ENCODE measurements around the gene TINAG. TPM values are rescaled to one million over a fixed set of nuclear protein-coding genes. Genes with fewer than 3 reads are reported as not detected.

Gene TINAG
- total and polyA plus RNA-seq, 5 experiments from 2014 or later: not detected

GRCh38 chr6:54286141-54286540 is 22.1 kb upstream of the TINAG start:
- Mint-ChIP-seq H3K36me3 (no peaks in the 10 kb centered on the region), H3K27me3 (no peaks in the 10 kb centered on the region), H3K27ac (no peak overlapping the region), H3K4me1 (no peaks in the 10 kb centered on the region), H3K9me3 (peaks cover 0 to 49% (median 3%) of the 10 kb centered on the region in 9 donors), H3K4me3 (no peak overlapping the region)
- POLR2A ChIA-PET: no interaction called here
- no peak for DNase-seq
- no peak for ATAC-seq

- H3K27me3 Mint-ChIP-seq: no peaks in the 10 kb centered on the region
- ATAC-seq: no peak
- no peaks in the 10 kb centered on the region for H3K36me3 Mint-ChIP-seq
- no peaks in the 10 kb centered on the region for H3K4me1 Mint-ChIP-seq
- no peak for DNase-seq
- POLR2A ChIA-PET: no interaction called here
- no peak overlapping the region for H3K4me3 Mint-ChIP-seq
- H3K27ac Mint-ChIP-seq: no peak overlapping the region
- H3K9me3 Mint-ChIP-seq: peaks cover 0 to 38% (median 2%) of the 10 kb centered on the region in 9 donors
Observed at GRCh38 chr6:54288474-54288873, 19.8 kb upstream of the TINAG start.

- H3K9me3 Mint-ChIP-seq: peaks cover 0 to 29% (median 0%) of the 10 kb centered on the region in 9 donors
- H3K36me3 Mint-ChIP-seq: no peaks in the 10 kb centered on the region
- DNase-seq (no peak), ATAC-seq (no peak)
- no peaks in the 10 kb centered on the region for H3K4me1 Mint-ChIP-seq
- H3K27ac Mint-ChIP-seq: no peak overlapping the region
- H3K27me3 Mint-ChIP-seq: no peaks in the 10 kb centered on the region
- H3K4me3 Mint-ChIP-seq: no peak overlapping the region
- POLR2A ChIA-PET: no interaction called here
Observed at GRCh38 chr6:54289426-54289825, 18.8 kb upstream of the TINAG start.

GRCh38 chr6:54291146-54291545 is 17.1 kb upstream of the TINAG start:
- Mint-ChIP-seq H3K27ac (no peak overlapping the region), H3K36me3 (no peaks in the 10 kb centered on the region), H3K27me3 (no peaks in the 10 kb centered on the region), H3K4me1 (no peaks in the 10 kb centered on the region), H3K9me3 (peaks cover 0 to 35% (median 3%) of the 10 kb centered on the region in 9 donors), H3K4me3 (no peak overlapping the region)
- ATAC-seq (no peak), DNase-seq (no peak)
- POLR2A ChIA-PET: no interaction called here

- H3K27me3 Mint-ChIP-seq: no peaks in the 10 kb centered on the region
- ATAC-seq: no peak
Observed at GRCh38 chr6:54291738-54292137, 16.5 kb upstream of the TINAG start.

GRCh38 chr6:54294965-54295532 is 13.2 kb upstream of the TINAG start:
- peaks cover 0 to 18% (median 3%) of the 10 kb centered on the region in 9 donors for H3K9me3 Mint-ChIP-seq
- no peak overlapping the region for H3K27ac Mint-ChIP-seq
- H3K4me1 Mint-ChIP-seq: no peaks in the 10 kb centered on the region
- H3K4me3 Mint-ChIP-seq: no peak overlapping the region
- H3K36me3 Mint-ChIP-seq: no peaks in the 10 kb centered on the region
- ATAC-seq: no peak
- H3K27me3 Mint-ChIP-seq: no peaks in the 10 kb centered on the region
- no peak for DNase-seq
- POLR2A ChIA-PET: no interaction called here

More at GRCh38 chr6:54291738-54292137, 16.5 kb upstream of the TINAG start:
- POLR2A ChIA-PET: no interaction called here
- Mint-ChIP-seq H3K4me1 (no peaks in the 10 kb centered on the region), H3K27ac (no peak overlapping the region), H3K9me3 (peaks cover 0 to 39% (median 4%) of the 10 kb centered on the region in 9 donors), H3K36me3 (no peaks in the 10 kb centered on the region), H3K4me3 (no peak overlapping the region)
- no peak for DNase-seq

- H3K9me3 Mint-ChIP-seq: peaks cover 0 to 18% (median 3%) of the 10 kb centered on the region in 9 donors
- no peak overlapping the region for H3K27ac Mint-ChIP-seq
- no peaks in the 10 kb centered on the region for H3K27me3 Mint-ChIP-seq
- ATAC-seq (no peak), DNase-seq (no peak)
- no peaks in the 10 kb centered on the region for H3K36me3 Mint-ChIP-seq
- H3K4me1 Mint-ChIP-seq: no peaks in the 10 kb centered on the region
- no peak overlapping the region for H3K4me3 Mint-ChIP-seq
- POLR2A ChIA-PET: no interaction called here
Observed at GRCh38 chr6:54299542-54300269, 8.5 kb upstream of the TINAG start.

GRCh38 chr6:54301770-54302169 is 6.5 kb upstream of the TINAG start:
- Mint-ChIP-seq H3K36me3 (no peaks in the 10 kb centered on the region), H3K4me3 (no peak overlapping the region), H3K27me3 (no peaks in the 10 kb centered on the region), H3K9me3 (peaks cover 0 to 4% (median 0%) of the 10 kb centered on the region in 9 donors), H3K27ac (no peak overlapping the region), H3K4me1 (no peaks in the 10 kb centered on the region)
- ATAC-seq (no peak), DNase-seq (no peak)
- POLR2A ChIA-PET: no interaction called here

GRCh38 chr6:54307439-54307910 is 766 bp upstream of the TINAG start:
- DNase-seq (no peak), ATAC-seq (no peak)
- Mint-ChIP-seq H3K36me3 (no peaks in the 10 kb centered on the region), H3K4me3 (no peak overlapping the region), H3K9me3 (peaks cover 0 to 18% (median 6%) of the 10 kb centered on the region in 9 donors), H3K4me1 (no peaks in the 10 kb centered on the region), H3K27ac (no peak overlapping the region), H3K27me3 (no peaks in the 10 kb centered on the region)
- POLR2A ChIA-PET: no interaction called here

- DNase-seq (no peak), ATAC-seq (no peak)
- Mint-ChIP-seq H3K4me3 (no peak overlapping the region), H3K27ac (no peak overlapping the region), H3K4me1 (no peaks in the 10 kb centered on the region), H3K9me3 (peaks cover 0 to 18% (median 6%) of the 10 kb centered on the region in 9 donors), H3K36me3 (no peaks in the 10 kb centered on the region), H3K27me3 (no peaks in the 10 kb centered on the region)
- POLR2A ChIA-PET: no interaction called here
Observed at GRCh38 chr6:54308986-54309315, 710 bp downstream of the TINAG start.

GRCh38 chr6:54310377-54311152 is 2.3 kb downstream of the TINAG start:
- no peak overlapping the region for H3K4me3 Mint-ChIP-seq
- no peaks in the 10 kb centered on the region for H3K36me3 Mint-ChIP-seq
- ATAC-seq (no peak), DNase-seq (no peak)
- H3K9me3 Mint-ChIP-seq: peaks cover 0 to 18% (median 6%) of the 10 kb centered on the region in 9 donors
- H3K4me1 Mint-ChIP-seq: no peaks in the 10 kb centered on the region
- no peak overlapping the region for H3K27ac Mint-ChIP-seq
- no peaks in the 10 kb centered on the region for H3K27me3 Mint-ChIP-seq
- POLR2A ChIA-PET: interaction anchor here (0.6 kb wide), 1 partner anchor 234 kb away, joined by 5 read pairs; no protein-coding TSS in a partner anchor

GRCh38 chr6:54315656-54316055 is 7.4 kb downstream of the TINAG start:
- no peak for ATAC-seq
- Mint-ChIP-seq H3K9me3 (peaks cover 0 to 10% (median 3%) of the 10 kb centered on the region in 9 donors), H3K4me1 (no peaks in the 10 kb centered on the region), H3K36me3 (no peaks in the 10 kb centered on the region), H3K4me3 (no peak overlapping the region), H3K27me3 (no peaks in the 10 kb centered on the region), H3K27ac (no peak overlapping the region)
- POLR2A ChIA-PET: no interaction called here
- DNase-seq: no peak

- Mint-ChIP-seq H3K27me3 (no peaks in the 10 kb centered on the region), H3K36me3 (no peaks in the 10 kb centered on the region), H3K9me3 (peaks cover 0 to 21% (median 0%) of the 10 kb centered on the region in 9 donors), H3K4me1 (no peaks in the 10 kb centered on the region), H3K4me3 (no peak overlapping the region), H3K27ac (no peak overlapping the region)
- POLR2A ChIA-PET: no interaction called here
- no peak for DNase-seq
- ATAC-seq: no peak
Observed at GRCh38 chr6:54320871-54321270, 12.6 kb downstream of the TINAG start.

Data from naive thymus-derived CD8-positive, alpha-beta T cell (primary cell).